Measurements from ENCODE around the gene FAM200C. TPM values are rescaled to one million over a fixed set of nuclear protein-coding genes. Genes with fewer than 3 reads are reported as not detected.
A peak's percentile ranks its signal among the peaks of the same experiment; 100 is the strongest.

The FAM200C gene
- total and polyA plus RNA-seq, 8 donors, result 0.29 to 7.2 (median 1.6) TPM

- Histone ChIP-seq H3K4me3 (peak overlapping the region; percentile 65 to 88 (median 72)), H3K27me3 (no peaks in the 10 kb centered on the region), H3K27ac (peak overlapping the region; percentile 38 to 92 (median 91)), H3K36me3 (peaks cover 4 to 19% (median 6%) of the 10 kb centered on the region in 4 donors), H3K9me3 (no peaks in the 10 kb centered on the region), H3K4me1 (peaks cover 32 to 66% (median 51%) of the 10 kb centered on the region in 4 donors)
- no peak for DNase-seq
- intact Hi-C loops (cut with DNase I; ENCODE audit: low total_unique reads), result no loop called here
- no peak for TF ChIP-seq POLR2AphosphoS5 (IDR thresholded peaks at IDR 0.05)
- TF ChIP-seq POLR2A (IDR thresholded peaks at IDR 0.05), result no peak
- no peak for TF ChIP-seq CTCF (IDR thresholded peaks at IDR 0.05)
- no peak for TF ChIP-seq EP300 (IDR thresholded peaks at IDR 0.05)
- WGBS, 5 donors, result 36 to 41% (median 39%) methylated on average over 11 of the region's 11 CpGs
Measured at GRCh38 chr5:160419458-160420330, 19.8 kb upstream of the FAM200C start.

GRCh38 chr5:160418561-160419457 lies 19.0 kb upstream of the FAM200C start, which contains the start of gene SLU7:
Gene SLU7, minus strand, starts transcription at chr5:160419081. Its CDS starts 3,787 bp downstream, at chr5:160415294.
- H3K4me3 ChIP-seq, result peak within 1 kb of the TSS; percentile 65 to 88 (median 72)
- H3K36me3 ChIP-seq, result peaks cover 7 to 28% (median 15%) of the 10 kb centered on the region in 4 donors
- H3K27ac ChIP-seq, result peak within 1 kb of the TSS; percentile 79 to 92 (median 91)
- WGBS, 5 donors, result 0 to 1% (median 0%) methylated on average over 48 of the region's 48 CpGs
- no peaks in the 10 kb centered on the region for H3K27me3 ChIP-seq
- H3K9me3 ChIP-seq, result no peaks in the 10 kb centered on the region
- intact Hi-C loops (cut with DNase I; ENCODE audit: low total_unique reads), result no loop called here
- H3K4me1 ChIP-seq, result peaks cover 32 to 66% (median 51%) of the 10 kb centered on the region in 4 donors
- TF ChIP-seq CTCF (IDR thresholded peaks at IDR 0.05) (no peak), POLR2AphosphoS5 (IDR thresholded peaks at IDR 0.05) (peak; percentile 76 to 91 (median 80)), POLR2A (IDR thresholded peaks at IDR 0.05) (peak in 1 of 4 donors; percentile 52), EP300 (IDR thresholded peaks at IDR 0.05) (no peak)
- peak; percentile 96 to 99 for DNase-seq

DNA sequence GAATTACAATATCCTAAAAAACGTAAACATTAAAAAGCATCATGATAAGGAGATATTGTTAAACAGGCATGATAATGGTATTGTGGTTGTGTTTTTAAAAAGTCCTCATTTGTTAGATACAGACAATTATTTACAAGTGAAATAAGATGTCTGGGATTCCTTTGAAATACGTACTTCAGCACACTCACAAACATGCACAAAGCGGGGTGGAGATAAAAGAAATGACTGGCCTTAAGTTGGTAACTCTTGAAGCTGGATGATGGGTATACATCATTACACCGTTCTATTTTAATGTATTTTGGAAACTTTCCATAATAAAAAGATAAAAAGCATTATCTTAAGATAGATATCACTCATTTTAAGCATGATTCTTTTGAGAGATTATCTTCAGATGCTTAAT lies 1.0 kb downstream of the FAM200C start:
- peak overlapping the region in 3 of 5 donors; percentile 86 to 90 (median 87) for H3K27ac ChIP-seq
- H3K4me1 ChIP-seq, result peaks cover 16 to 49% (median 30%) of the 10 kb centered on the region in 4 donors
- no peaks in the 10 kb centered on the region for H3K9me3 ChIP-seq
- H3K4me3 ChIP-seq, result peak overlapping the region; percentile 58 to 76 (median 69)
- no peaks in the 10 kb centered on the region for H3K27me3 ChIP-seq
- no peak for DNase-seq
- 19 to 33% (median 26%) methylated on average over 4 of the region's 4 CpGs for WGBS, 5 donors
- TF ChIP-seq POLR2AphosphoS5 (IDR thresholded peaks at IDR 0.05), result no peak
- no peak for TF ChIP-seq EP300 (IDR thresholded peaks at IDR 0.05)
- intact Hi-C loops (cut with DNase I; ENCODE audit: low total_unique reads), result no loop called here
- H3K36me3 ChIP-seq, result peaks cover 11 to 36% (median 25%) of the 10 kb centered on the region in 4 donors

GRCh38 chr5:160397492-160397891 lies 2.4 kb downstream of the FAM200C start:
- no peak for DNase-seq
- 94 to 100% (median 98%) methylated on average over 1 of the region's 1 CpG for WGBS, 5 donors
- H3K9me3 ChIP-seq, result no peaks in the 10 kb centered on the region
- no peak overlapping the region for H3K27ac ChIP-seq
- no peak for TF ChIP-seq POLR2AphosphoS5 (IDR thresholded peaks at IDR 0.05)
- TF ChIP-seq CTCF (IDR thresholded peaks at IDR 0.05), result no peak
- no peak for TF ChIP-seq POLR2A (IDR thresholded peaks at IDR 0.05)
- TF ChIP-seq EP300 (IDR thresholded peaks at IDR 0.05), result no peak
- H3K4me3 ChIP-seq, result no peak overlapping the region
- H3K36me3 ChIP-seq, result peaks cover under 1 to 23% (median 12%) of the 10 kb centered on the region in 4 donors
- intact Hi-C loops (cut with DNase I; ENCODE audit: low total_unique reads), result no loop called here
- no peaks in the 10 kb centered on the region for H3K27me3 ChIP-seq
- H3K4me1 ChIP-seq, result peaks cover 16 to 62% (median 30%) of the 10 kb centered on the region in 4 donors
